OCI-LY7 (cell line): Measurements from ENCODE around the gene CCDC32.

ENCODE experiments used
- CTCF ChIP-seq: fragments of 200-600 bp; sonication (generic); conservative IDR thresholded peaks from 2 replicates; pipeline ENCODE4 v1.5.1; 2014; ENCODE audit warnings: mild to moderate bottlenecking, antibody characterized with exemption, low read length, moderate library complexity, mixed read lengths
- EZH2phosphoT487 ChIP-seq: fragments of 200-600 bp; sonication (generic); IDR thresholded peaks from 2 replicates; pipeline ENCODE4 v1.6.1; 2018; ENCODE audit warnings: low read depth, borderline replicate concordance, mild to moderate bottlenecking, mixed run types, antibody characterized with exemption, low read length, moderate library complexity, mixed read lengths

GRCh38 chr15:40598672-40599071 lies 33.8 kb upstream of the CCDC32 start:
- TF ChIP-seq CTCF (no peak), EZH2phosphoT487 (no peak)
